Gastroesophageal sphincter (tissue), 3 donors: ENCODE measurements around the gene ZSWIM1.

Experiments
- CTCF ChIP-seq, 4 experiments: fragments of 200-600 bp in 2 of 4; fragments of 450-650 bp in 2 of 4; sonication (generic) in 1 of 4; IDR thresholded peaks; one replicate each; pipeline ENCODE4 v1.5.1; 2017 to 2019; ENCODE audit warnings: antibody characterized with exemption in 4 of 4, mild to moderate bottlenecking in 2 of 4, moderate library complexity in 2 of 4
- POLR2A ChIP-seq, 2 donors: fragments of 450-650 bp; IDR thresholded peaks; one replicate each; pipeline ENCODE4 v1.6.1; 2017; ENCODE audit warnings: antibody characterized with exemption in 2 of 2, mild to moderate bottlenecking in 2 of 2, moderate library complexity in 1 of 2
- POLR2AphosphoS5 ChIP-seq: sonication (generic); formaldehyde crosslinking; IDR thresholded peaks from one replicate; pipeline ENCODE4 v1.6.1; 2017; ENCODE audit warnings: antibody characterized with exemption

GRCh38 chr20:45882469-45883099 is 1.6 kb downstream of the ZSWIM1 start:
- TF ChIP-seq CTCF (IDR thresholded peaks at IDR 0.05): no peak
- TF ChIP-seq POLR2AphosphoS5: no peak
- TF ChIP-seq POLR2A (IDR thresholded peaks at IDR 0.05): no peak
